A549 (cell line): ENCODE data around the gene ITCH.
"Not testable (repeated sequence)": the region's sequence is repeated elsewhere in the genome, so short reads cannot be mapped to it uniquely, and the experiment has no call there.

Experiments
- CEBPB ChIP-seq, 2 experiments: fragments of >200 bp in 1 of 2; sonication (Bioruptor Twin) in 1 of 2; formaldehyde crosslinking in 1 of 2; IDR thresholded peaks; 2 replicates each; pipeline ENCODE4 v1.6.1; 2012 to 2016
- EHMT2 ChIP-seq: fragments of 200-600 bp; sonication (generic); IDR thresholded peaks from 2 replicates; pipeline ENCODE4 v1.6.1; 2016; ENCODE audit warnings: antibody characterized with exemption, low read depth, mild to moderate bottlenecking, moderate library complexity
- EP300 ChIP-seq, 2 experiments: fragments of >200 bp; sonication (Bioruptor Twin); formaldehyde crosslinking; IDR thresholded peaks; 2 replicates in 1 of 2; 3 replicates in 1 of 2; pipeline ENCODE4 v1.6.1; 2016 to 2017
- KDM1A ChIP-seq: fragments of 200-600 bp; sonication (generic); IDR thresholded peaks from 2 replicates; pipeline ENCODE4 v1.6.1; 2016; ENCODE audit warnings: low read depth, mild to moderate bottlenecking
- NR3C1 ChIP-seq: fragments of >200 bp; sonication (Bioruptor Twin); formaldehyde crosslinking; IDR thresholded peaks from 3 replicates; pipeline ENCODE4 v1.6.1; 2017
- POLR2A ChIP-seq: IDR thresholded peaks from 2 replicates; pipeline ENCODE4 v1.6.1; 2012; ENCODE audit warnings: mild to moderate bottlenecking, low read length
- RAD21 ChIP-seq, 2 experiments: fragments of >200 bp in 1 of 2; sonication (Bioruptor Twin) in 1 of 2; formaldehyde crosslinking in 1 of 2; IDR thresholded peaks in 1 of 2; conservative IDR thresholded peaks in 1 of 2; 2 replicates in 1 of 2; 3 replicates in 1 of 2; pipeline ENCODE4 v1.6.1; 2012 to 2018; ENCODE audit warnings: inconsistent platforms in 1 of 2
- TF ChIP-seq, protein P1 (sequence below): fragments of >200 bp; sonication (Bioruptor Twin); formaldehyde crosslinking; IDR thresholded peaks from 3 replicates; pipeline ENCODE4 v1.5.1; 2016

DNA sequence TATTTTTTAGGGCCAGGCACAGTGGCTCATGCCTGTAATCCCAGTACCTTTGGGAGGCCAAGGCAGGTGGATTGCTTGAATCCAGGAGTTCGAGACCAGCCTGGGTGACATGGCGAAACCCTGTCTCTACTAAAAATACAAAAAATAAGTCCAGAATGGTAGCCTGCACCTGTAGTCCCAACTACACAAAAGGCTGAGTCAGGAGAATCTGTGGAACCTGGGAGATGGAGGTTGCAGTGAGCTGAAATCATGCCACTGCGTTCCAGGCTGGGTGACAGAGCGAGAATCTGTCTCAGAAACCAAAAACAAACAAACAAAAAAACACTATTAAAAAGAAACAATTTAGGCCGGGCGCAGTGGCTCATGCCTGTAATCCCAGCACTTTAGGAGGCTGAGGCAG lies 69.6 kb downstream of the ITCH start:
- not testable (repeated sequence) for TF ChIP-seq POLR2A; EHMT2; NR3C1; CEBPB (IDR thresholded peaks at IDR 0.05); RAD21 (conservative IDR thresholded peaks at IDR 0.05 in 1 of 2, IDR thresholded peaks at IDR 0.05 in 1 of 2); EP300 (IDR thresholded peaks at IDR 0.05); KDM1A
- TF ChIP-seq, protein P1, sequence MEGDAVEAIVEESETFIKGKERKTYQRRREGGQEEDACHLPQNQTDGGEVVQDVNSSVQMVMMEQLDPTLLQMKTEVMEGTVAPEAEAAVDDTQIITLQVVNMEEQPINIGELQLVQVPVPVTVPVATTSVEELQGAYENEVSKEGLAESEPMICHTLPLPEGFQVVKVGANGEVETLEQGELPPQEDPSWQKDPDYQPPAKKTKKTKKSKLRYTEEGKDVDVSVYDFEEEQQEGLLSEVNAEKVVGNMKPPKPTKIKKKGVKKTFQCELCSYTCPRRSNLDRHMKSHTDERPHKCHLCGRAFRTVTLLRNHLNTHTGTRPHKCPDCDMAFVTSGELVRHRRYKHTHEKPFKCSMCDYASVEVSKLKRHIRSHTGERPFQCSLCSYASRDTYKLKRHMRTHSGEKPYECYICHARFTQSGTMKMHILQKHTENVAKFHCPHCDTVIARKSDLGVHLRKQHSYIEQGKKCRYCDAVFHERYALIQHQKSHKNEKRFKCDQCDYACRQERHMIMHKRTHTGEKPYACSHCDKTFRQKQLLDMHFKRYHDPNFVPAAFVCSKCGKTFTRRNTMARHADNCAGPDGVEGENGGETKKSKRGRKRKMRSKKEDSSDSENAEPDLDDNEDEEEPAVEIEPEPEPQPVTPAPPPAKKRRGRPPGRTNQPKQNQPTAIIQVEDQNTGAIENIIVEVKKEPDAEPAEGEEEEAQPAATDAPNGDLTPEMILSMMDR, result not testable (repeated sequence)
